Tibial nerve (tissue), 4 donors: ENCODE measurements around the gene RAB19. TPM values are rescaled to one million over a fixed set of nuclear protein-coding genes. Genes with fewer than 3 reads are reported as not detected.
"Not testable (repeated sequence)": the region's sequence is repeated elsewhere in the genome, so short reads cannot be mapped to it uniquely, and the experiment has no call there.

Experiments
- DNase-seq, 2 donors: peaks; one replicate each; pipeline ENCODE4 v3.0.0-alpha.2; 2019; ENCODE audit warnings: low spot score in 2 of 2
- H3K27ac ChIP-seq, 4 donors: fragments of 200-600 bp; sonication (generic) in 3 of 4; one replicate each; pipeline ENCODE4 v1.5.1; 2017 to 2019; ENCODE audit warnings: mild to moderate bottlenecking in 1 of 4
- H3K27me3 ChIP-seq, 2 donors: fragments of 200-600 bp; sonication (generic) in 1 of 2; one replicate each; pipeline versions ENCODE4 v1.5.1 to v1.6.0; 2017 to 2019
- H3K36me3 ChIP-seq, 3 donors: fragments of 200-600 bp; sonication (generic); one replicate each; pipeline ENCODE4 v1.5.1; 2018 to 2019
- H3K4me1 ChIP-seq, 4 donors: fragments of 200-600 bp; sonication (generic) in 3 of 4; one replicate each; pipeline ENCODE4 v1.5.1; 2017 to 2019
- H3K4me3 ChIP-seq, 4 donors: fragments of 200-600 bp; sonication (generic) in 3 of 4; one replicate each; pipeline ENCODE4 v1.5.1; 2017 to 2019; ENCODE audit warnings: mild to moderate bottlenecking in 1 of 4, moderate library complexity in 1 of 4
- H3K9me3 ChIP-seq, 4 donors: fragments of 200-600 bp; sonication (generic) in 3 of 4; one replicate each; pipeline ENCODE4 v1.5.1; 2017 to 2019
- CTCF ChIP-seq, 5 experiments: fragments of 200-600 bp in 3 of 5; fragments of 450-650 bp in 2 of 5; sonication (generic) in 3 of 5; IDR thresholded peaks; one replicate each; pipeline ENCODE4 v1.5.1; 2016 to 2019; ENCODE audit warnings: antibody characterized with exemption in 5 of 5, mild to moderate bottlenecking in 3 of 5, moderate library complexity in 2 of 5
- EP300 ChIP-seq, 2 donors: sonication (generic); formaldehyde crosslinking; IDR thresholded peaks; one replicate each; pipeline ENCODE4 v1.6.1; 2017; ENCODE audit warnings: antibody characterized with exemption in 2 of 2, mild to moderate bottlenecking in 1 of 2
- POLR2A ChIP-seq, 2 donors: fragments of 450-650 bp; IDR thresholded peaks; one replicate each; pipeline ENCODE4 v1.6.1; 2017; ENCODE audit warnings: antibody characterized with exemption in 2 of 2, mild to moderate bottlenecking in 2 of 2, moderate library complexity in 2 of 2
- WGBS, 2 donors: methylation state at CpG; one replicate each; pipeline ENCODE4 v1.1.5; 2018; 5-methylcytosine and 5-hydroxymethylcytosine counted together
- total RNA-seq, 4 donors: library from RNA; depleted of rRNA; stranded (reverse); fragments of >200 nt; gene quantifications; one replicate each; pipeline ENCODE4 v1.1.0, GENCODE V29; 2016

RAB19 gene
- total RNA-seq, 4 donors from 2014 or later = not detected

- TF ChIP-seq EP300 (IDR thresholded peaks at IDR 0.05) = no peak
- no peak for TF ChIP-seq CTCF (IDR thresholded peaks at IDR 0.05)
- TF ChIP-seq POLR2A (IDR thresholded peaks at IDR 0.05) = no peak
- WGBS, 2 donors = 70 to 76% methylated on average over 4 of the region's 4 CpGs
- Histone ChIP-seq H3K27ac (no peak overlapping the region), H3K36me3 (peaks cover 3 to 58% (median 18%) of the 10 kb centered on the region in 3 donors), H3K4me3 (no peak overlapping the region), H3K9me3 (no peaks in the 10 kb centered on the region), H3K4me1 (peaks cover 0 to 4% (median 0%) of the 10 kb centered on the region in 4 donors), H3K27me3 (no peaks in the 10 kb centered on the region)
- DNase-seq = no peak
Measured at GRCh38 chr7:140453273-140453672, 49.4 kb downstream of the RAB19 start.

DNA sequence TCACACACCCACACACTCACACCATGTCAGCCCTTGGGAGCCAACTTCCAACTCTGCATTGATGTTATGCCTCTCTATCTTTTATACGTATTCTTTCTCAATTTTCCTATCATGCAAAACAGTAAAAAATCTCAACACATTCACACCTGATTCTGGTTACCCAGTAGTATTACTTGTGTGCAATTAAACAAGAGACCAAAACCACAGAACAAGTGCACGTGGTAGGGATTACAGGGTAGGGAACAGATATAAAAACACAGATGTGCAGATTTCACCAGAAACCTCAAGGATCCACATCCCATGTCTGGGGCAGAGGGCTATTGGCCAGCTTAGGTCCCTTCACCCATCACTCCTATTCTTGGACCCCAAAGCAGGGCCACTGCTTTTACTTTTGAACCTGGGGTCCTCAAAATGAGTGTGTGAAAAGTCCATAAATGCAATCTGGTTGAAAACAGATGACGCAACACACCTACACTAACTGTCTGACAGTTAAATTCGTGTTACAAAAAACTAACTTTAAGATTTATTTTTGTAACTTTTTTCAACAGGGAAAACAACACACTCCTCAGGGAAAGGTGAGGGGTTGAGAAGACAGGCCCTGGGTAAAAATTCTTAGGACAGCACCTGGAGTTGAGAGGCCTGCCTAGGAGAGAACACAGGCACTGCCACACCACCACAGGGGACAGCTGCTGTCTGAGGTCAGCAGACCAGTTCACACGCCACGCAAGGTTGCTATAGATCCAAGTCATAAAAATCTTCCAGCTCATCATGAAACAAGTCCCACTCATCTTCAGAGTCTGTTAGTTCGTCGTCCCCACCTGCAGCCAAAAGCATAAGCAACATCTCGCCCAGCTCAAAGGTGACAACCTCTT lies 50.2 kb downstream of the RAB19 start:
- DNase-seq, H3K9me3 ChIP-seq, H3K4me1 ChIP-seq, H3K27ac ChIP-seq, H3K27me3 ChIP-seq, H3K4me3 ChIP-seq: not testable (repeated sequence)
- WGBS, 2 donors = 84 to 90% methylated on average over 9 of the region's 9 CpGs
- H3K36me3 ChIP-seq = peaks cover 3 to 65% (median 18%) of the 10 kb centered on the region in 3 donors

DNA sequence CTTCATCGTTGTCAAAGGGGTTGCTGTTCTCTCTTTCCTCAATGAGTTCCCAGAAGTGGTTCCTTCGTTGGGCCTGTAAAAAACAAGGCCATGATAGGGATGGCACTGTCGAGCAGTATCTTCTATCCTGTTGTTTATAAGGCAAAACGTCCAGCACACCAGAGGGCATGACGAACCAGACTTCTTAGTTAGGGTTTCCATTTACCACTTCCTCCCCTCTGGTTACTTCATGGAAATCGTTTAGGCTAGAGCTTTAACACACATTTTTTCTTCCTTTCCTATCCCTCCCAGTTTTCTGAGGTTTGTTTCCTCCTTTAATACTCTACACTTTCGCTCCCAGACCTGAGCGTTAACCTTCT lies 50.8 kb downstream of the RAB19 start:
- no peak for DNase-seq
- TF ChIP-seq POLR2A (IDR thresholded peaks at IDR 0.05) (no peak), EP300 (IDR thresholded peaks at IDR 0.05) (no peak), CTCF (IDR thresholded peaks at IDR 0.05) (no peak)

GRCh38 chr7:140455743-140456142 lies 51.9 kb downstream of the RAB19 start:
- H3K4me3 ChIP-seq = no peak overlapping the region
- peaks cover 3 to 70% (median 18%) of the 10 kb centered on the region in 3 donors for H3K36me3 ChIP-seq
- DNase-seq = no peak
- H3K9me3 ChIP-seq = no peaks in the 10 kb centered on the region
- peaks cover 0 to 4% (median 0%) of the 10 kb centered on the region in 4 donors for H3K4me1 ChIP-seq
- H3K27me3 ChIP-seq = no peaks in the 10 kb centered on the region
- 53 to 69% methylated on average over 4 of the region's 4 CpGs for WGBS, 2 donors
- TF ChIP-seq CTCF (IDR thresholded peaks at IDR 0.05) (no peak), POLR2A (IDR thresholded peaks at IDR 0.05) (no peak), EP300 (IDR thresholded peaks at IDR 0.05) (no peak)
- no peak overlapping the region for H3K27ac ChIP-seq

More for the DNA sequence above, 50.8 kb downstream of the RAB19 start:
- Histone ChIP-seq H3K36me3 (peaks cover 3 to 65% (median 18%) of the 10 kb centered on the region in 3 donors), H3K4me3 (no peak overlapping the region), H3K27ac (no peak overlapping the region), H3K9me3 (no peaks in the 10 kb centered on the region), H3K4me1 (peaks cover 0 to 4% (median 0%) of the 10 kb centered on the region in 4 donors), H3K27me3 (no peaks in the 10 kb centered on the region)
- WGBS, 2 donors = 75 to 80% methylated on average over 8 of the region's 8 CpGs

DNA sequence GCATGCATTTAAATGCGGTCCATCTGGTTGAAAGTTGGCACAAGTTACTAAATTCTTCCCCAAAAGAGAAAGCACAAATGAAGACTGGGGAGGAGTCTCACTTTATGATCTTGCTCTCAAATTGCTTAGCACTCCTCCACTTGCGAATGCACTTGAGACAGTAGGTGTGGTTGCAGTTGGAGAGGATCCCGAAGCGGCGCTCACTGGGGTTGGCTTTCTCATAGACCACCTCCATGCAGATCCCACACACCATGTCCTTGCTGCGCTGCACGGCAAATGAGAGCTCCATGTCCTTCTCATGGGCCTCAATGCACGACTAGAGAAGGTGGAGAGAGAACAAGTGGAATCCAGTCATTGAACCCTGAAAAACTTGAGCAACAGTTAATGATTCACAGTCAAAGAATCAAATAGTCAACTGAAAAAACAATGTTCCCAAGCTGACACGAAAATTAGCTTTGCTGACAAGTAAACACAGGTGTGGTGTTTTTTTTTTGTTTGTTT lies 52.7 kb downstream of the RAB19 start:
- TF ChIP-seq EP300 (IDR thresholded peaks at IDR 0.05) = no peak
- no peak for TF ChIP-seq CTCF (IDR thresholded peaks at IDR 0.05)
- no peak for TF ChIP-seq POLR2A (IDR thresholded peaks at IDR 0.05)
- H3K27ac ChIP-seq = no peak overlapping the region
- no peak overlapping the region for H3K4me3 ChIP-seq
- peaks cover 0 to 4% (median 0%) of the 10 kb centered on the region in 4 donors for H3K4me1 ChIP-seq
- DNase-seq = no peak
- H3K36me3 ChIP-seq = peaks cover 3 to 78% (median 18%) of the 10 kb centered on the region in 3 donors
- H3K27me3 ChIP-seq = no peaks in the 10 kb centered on the region
- WGBS, 2 donors = 65 to 74% methylated on average over 9 of the region's 9 CpGs
- H3K9me3 ChIP-seq = no peaks in the 10 kb centered on the region
